Spleen (tissue), 11 donors: Measurements from ENCODE around the gene RALY. TPM values are rescaled to one million over a fixed set of nuclear protein-coding genes. Genes with fewer than 3 reads are reported as not detected.

Experiments
- DNase-seq: peaks from one replicate; pipeline ENCODE4 v3.0.0-alpha.2; 2020
- H3K27ac ChIP-seq, 8 donors: fragments of 200-600 bp; sonication (generic) in 7 of 8; 1 replicate in 4 of 8; 2 replicates in 4 of 8; pipeline versions ENCODE4 v1.5.0 to v1.8.0; 2016 to 2021; ENCODE audit warnings: inconsistent platforms in 4 of 8, mild to moderate bottlenecking in 4 of 8, moderate library complexity in 1 of 8
- H3K27me3 ChIP-seq, 7 donors: fragments of 200-600 bp; sonication (generic) in 6 of 7; replicated peaks in 1 of 7; 1 replicate in 4 of 7; 2 replicates in 3 of 7; pipeline versions ENCODE4 v1.5.0 to v1.8.0; 2016 to 2021; ENCODE audit warnings: inconsistent platforms in 3 of 7, mild to moderate bottlenecking in 1 of 7
- H3K36me3 ChIP-seq, 6 donors: fragments of 200-600 bp; sonication (generic) in 5 of 6; 1 replicate in 4 of 6; 2 replicates in 2 of 6; pipeline versions ENCODE4 v1.5.0 to v1.8.0; 2016 to 2021; ENCODE audit warnings: inconsistent platforms in 2 of 6
- H3K4me1 ChIP-seq, 6 donors: fragments of 200-600 bp; sonication (generic) in 5 of 6; 1 replicate in 3 of 6; 2 replicates in 3 of 6; pipeline versions ENCODE4 v1.5.0 to v1.8.0; 2016 to 2021; ENCODE audit warnings: inconsistent platforms in 3 of 6
- H3K4me3 ChIP-seq, 8 donors: fragments of 200-600 bp; sonication (generic) in 7 of 8; 1 replicate in 4 of 8; 2 replicates in 4 of 8; pipeline versions ENCODE4 v1.5.0 to v1.8.0; 2016 to 2021; ENCODE audit warnings: inconsistent platforms in 4 of 8, mild to moderate bottlenecking in 4 of 8, moderate library complexity in 2 of 8
- H3K9me3 ChIP-seq, 8 donors: fragments of 200-600 bp; sonication (generic) in 7 of 8; 1 replicate in 4 of 8; 2 replicates in 4 of 8; pipeline versions ENCODE4 v1.5.0 to v1.8.0; 2016 to 2021; ENCODE audit warnings: inconsistent platforms in 4 of 8
- CTCF ChIP-seq, 11 experiments: fragments of 200-600 bp in 7 of 11; fragments of 450-650 bp in 4 of 11; sonication (generic) in 4 of 11; IDR thresholded peaks in 8 of 11; conservative IDR thresholded peaks in 3 of 11; 1 replicate in 7 of 11; 2 replicates in 4 of 11; pipeline versions ENCODE4 v1.4.0 to v1.8.0; 2016 to 2021; ENCODE audit warnings: antibody characterized with exemption in 11 of 11, inconsistent platforms in 4 of 11, mild to moderate bottlenecking in 1 of 11
- POLR2A ChIP-seq, 3 donors: fragments of 450-650 bp; IDR thresholded peaks; one replicate each; pipeline ENCODE4 v1.5.1; 2017; ENCODE audit warnings: antibody characterized with exemption in 3 of 3, mild to moderate bottlenecking in 1 of 3
- POLR2AphosphoS5 ChIP-seq, 3 donors: sonication (generic); formaldehyde crosslinking; IDR thresholded peaks; one replicate each; pipeline ENCODE4 v1.5.1; 2017; ENCODE audit warnings: antibody characterized with exemption in 3 of 3
- WGBS, 5 donors: extraction: QIAGEN DNeasy Blood & Tissue Kit in 3 of 5; methylation state at CpG; one replicate each; pipeline versions ENCODE4 v1.1.5 to v1.1.7; 2013 to 2018; 5-methylcytosine and 5-hydroxymethylcytosine counted together
- intact Hi-C: fragments of 100-400 bp; cut with DNase I; formaldehyde crosslinking; loops from one replicate; pipeline ENCODE4 v1.15.0; 2023; ENCODE audit warnings: low total_unique reads
- polyA plus RNA-seq, 3 donors: library from polyadenylated mRNA; stranded (reverse); fragments of 200-250 nt; gene quantifications; one replicate each; pipeline ENCODE4 v1.2.1, GENCODE V29; 2013
- total RNA-seq, 7 donors: library from RNA; depleted of rRNA in 3 of 7; stranded (reverse); fragments of >200 nt in 3 of 7; fragmentation: NEBNext Ultra II Directional in 4 of 7; extraction: Animal tissue kit (Norgen Biotek cat#: 25700) in 4 of 7; gene quantifications; one replicate each; pipeline versions ENCODE4 v1.1.0 to v1.2.1, GENCODE V29; 2016 to 2021
- donor health status: healthy with polysubstance abuse.
- donor health status: DM: no; HTN: no; CAD: no; lungs with moderate emphysema.
- donor health status: DM: no; HTN: no; CAD: no.
- donor health status: Bipolar disorder and iron deficiency.
- donor health status: healthy.
- donor health status: DM: no; HTN: no; CAD: no.
- donor health status: DM: yes; HTN: yes; CAD: no.

RALY gene
- total and polyA plus RNA-seq, 10 donors = 72.9 to 133 (median 99.7) TPM

- intact Hi-C loops = no loop called here
- Histone ChIP-seq H3K27me3 (no peaks in the 10 kb centered on the region), H3K4me3 (no peak overlapping the region), H3K9me3 (no peaks in the 10 kb centered on the region), H3K4me1 (peaks cover 0 to 12% (median 5%) of the 10 kb centered on the region in 6 donors), H3K36me3 (peaks cover 0 to 100% (median 80%) of the 10 kb centered on the region in 6 donors), H3K27ac (peak overlapping the region in 1 of 8 donors; percentile 38)
- no peak for DNase-seq
- no peak for TF ChIP-seq CTCF (IDR thresholded peaks at IDR 0.05 in 8 of 11, conservative IDR thresholded peaks at IDR 0.05 in 3 of 11)
- no peak for TF ChIP-seq POLR2A (IDR thresholded peaks at IDR 0.05)
- no peak for TF ChIP-seq POLR2AphosphoS5 (IDR thresholded peaks at IDR 0.05)
- whole genome bisulfite sequencing, 5 donors = 93 to 96% (median 93%) methylated on average over 8 of the region's 8 CpGs
Observed at GRCh38 chr20:34082232-34082887, 88.6 kb downstream of the RALY start.

- Histone ChIP-seq H3K36me3 (peaks cover 0 to 100% (median 78%) of the 10 kb centered on the region in 6 donors), H3K27me3 (no peaks in the 10 kb centered on the region), H3K4me1 (peaks cover 0 to 12% (median 5%) of the 10 kb centered on the region in 6 donors), H3K9me3 (no peaks in the 10 kb centered on the region), H3K27ac (peak overlapping the region in 3 of 8 donors; percentile 14 to 45 (median 38)), H3K4me3 (no peak overlapping the region)
- DNase-seq = no peak
- TF ChIP-seq POLR2AphosphoS5 (IDR thresholded peaks at IDR 0.05) (peak in 1 of 3 donors; percentile 31), CTCF (IDR thresholded peaks at IDR 0.05 in 8 of 11, conservative IDR thresholded peaks at IDR 0.05 in 3 of 11) (no peak)
- WGBS, 5 donors = 49 to 69% (median 65%) methylated on average over 7 of the region's 7 CpGs
- intact Hi-C loops = no loop called here
Observed at GRCh38 chr20:34083137-34083536, 89.4 kb downstream of the RALY start.

- no peak for DNase-seq
- intact Hi-C loops = no loop called here
- Histone ChIP-seq H3K4me1 (peaks cover 0 to 15% (median 6%) of the 10 kb centered on the region in 6 donors), H3K36me3 (peaks cover 0 to 100% (median 78%) of the 10 kb centered on the region in 6 donors), H3K27ac (peak overlapping the region in 1 of 8 donors; percentile 19), H3K9me3 (no peaks in the 10 kb centered on the region), H3K4me3 (no peak overlapping the region), H3K27me3 (no peaks in the 10 kb centered on the region)
- TF ChIP-seq POLR2AphosphoS5 (IDR thresholded peaks at IDR 0.05) (no peak), POLR2A (IDR thresholded peaks at IDR 0.05) (no peak), CTCF (IDR thresholded peaks at IDR 0.05 in 8 of 11, conservative IDR thresholded peaks at IDR 0.05 in 3 of 11) (no peak)
- 92 to 100% (median 96%) methylated on average over 2 of the region's 2 CpGs for WGBS, 5 donors
Observed at GRCh38 chr20:34083781-34084180, 90.1 kb downstream of the RALY start.

GRCh38 chr20:34084227-34084923 lies 90.7 kb downstream of the RALY start:
- H3K27me3 ChIP-seq = no peaks in the 10 kb centered on the region
- no peaks in the 10 kb centered on the region for H3K9me3 ChIP-seq
- H3K4me3 ChIP-seq = no peak overlapping the region
- H3K4me1 ChIP-seq = peaks cover 0 to 15% (median 6%) of the 10 kb centered on the region in 6 donors
- DNase-seq = no peak
- H3K27ac ChIP-seq = peak overlapping the region in 1 of 8 donors; percentile 19
- no peak for TF ChIP-seq POLR2AphosphoS5 (IDR thresholded peaks at IDR 0.05)
- no peak for TF ChIP-seq CTCF (IDR thresholded peaks at IDR 0.05 in 8 of 11, conservative IDR thresholded peaks at IDR 0.05 in 3 of 11)
- no peak for TF ChIP-seq POLR2A (IDR thresholded peaks at IDR 0.05)
- intact Hi-C loops = no loop called here
- 90 to 95% (median 94%) methylated on average over 9 of the region's 9 CpGs for WGBS, 5 donors
- H3K36me3 ChIP-seq = peaks cover 0 to 100% (median 78%) of the 10 kb centered on the region in 6 donors
